IPS DF 4.7 (cell line): ENCODE measurements around the gene ALOX15B.
"Not testable (repeated sequence)": the region's sequence is repeated elsewhere in the genome, so short reads cannot be mapped to it uniquely, and the experiment has no call there.

ENCODE experiments used
- DNase-seq: peaks from one replicate; pipeline ENCODE4 v3.0.0-alpha.2; 2013; ENCODE audit warnings: low spot score; ENCODE audit errors: extremely low read depth

ALOX15B gene

DNA sequence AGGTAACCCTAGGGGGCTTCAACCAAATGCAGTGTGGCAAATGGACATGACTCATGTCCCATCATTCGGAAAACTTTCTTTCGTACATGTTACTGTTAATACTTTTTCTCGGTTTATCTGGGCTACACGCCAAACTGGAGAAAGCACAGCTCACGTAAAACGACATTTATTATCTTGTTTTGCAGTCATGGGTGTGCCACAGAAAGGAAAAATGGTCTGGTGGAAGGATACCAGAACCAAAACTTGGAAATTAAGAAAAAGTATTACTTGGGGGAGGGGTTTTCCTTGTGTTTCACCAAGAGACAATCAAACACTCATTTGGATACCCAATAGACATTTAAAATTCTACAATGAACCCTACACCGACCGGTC is 23.6 kb downstream of the ALOX15B start:
- DNase-seq, result no peak

- no peak for DNase-seq
These were observed 24.1 kb downstream of the ALOX15B start for GRCh38 chr17:8062807-8063483.

- DNase-seq, result no peak
These were observed 25.1 kb downstream of the ALOX15B start for GRCh38 chr17:8063761-8064534.

- DNase-seq, result no peak
These were observed 25.7 kb downstream of the ALOX15B start for GRCh38 chr17:8064561-8065019.

GRCh38 chr17:8066841-8067775 is 28.2 kb downstream of the ALOX15B start:
- DNase-seq, result no peak

- no peak for DNase-seq
These were observed 28.9 kb downstream of the ALOX15B start for GRCh38 chr17:8067806-8068205.

GRCh38 chr17:8068736-8069586 is 30.1 kb downstream of the ALOX15B start:
- DNase-seq, result no peak

- no peak for DNase-seq
These were observed 30.7 kb downstream of the ALOX15B start for GRCh38 chr17:8069587-8069860.

DNA sequence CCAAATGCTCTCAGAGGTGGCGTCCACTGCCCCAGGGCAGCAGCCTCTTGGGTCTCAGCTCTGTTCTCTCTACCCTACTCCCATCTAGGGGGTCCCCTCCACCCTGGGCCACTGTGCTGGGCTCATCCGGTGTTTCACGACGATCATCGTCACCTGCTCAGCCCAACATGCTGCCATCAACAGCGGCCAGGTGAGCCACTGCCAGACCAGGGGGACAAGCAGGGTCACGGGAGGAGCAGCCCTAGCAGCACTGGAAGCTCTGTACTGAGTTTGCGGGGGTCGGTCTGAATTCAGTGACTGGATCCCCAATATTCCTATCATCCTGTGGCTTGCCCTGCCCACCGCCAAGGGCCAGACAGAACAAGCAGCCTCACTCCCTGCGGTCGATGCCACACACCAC is 32.6 kb downstream of the ALOX15B start:
- no peak for DNase-seq

DNA sequence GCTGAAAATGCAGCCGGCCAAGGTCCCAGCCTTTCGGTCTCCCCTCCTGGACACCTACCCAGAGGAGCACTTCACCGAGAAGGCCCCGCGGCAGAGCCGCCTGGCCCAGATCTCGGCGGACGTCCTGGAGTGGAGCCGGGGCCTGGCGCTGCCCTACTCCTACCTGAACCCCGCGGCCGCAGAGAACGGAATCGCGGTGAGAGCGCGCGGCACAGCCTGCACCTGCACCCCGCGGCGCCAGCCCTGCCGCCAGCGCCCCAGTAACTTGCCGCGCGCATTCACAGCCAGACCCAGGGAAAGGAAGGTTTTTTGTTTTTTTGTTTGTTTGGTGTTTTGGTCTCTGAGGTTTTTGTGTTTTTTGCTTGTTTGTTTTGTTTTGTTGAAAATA is 33.5 kb downstream of the ALOX15B start:
- DNase-seq, result no peak

DNA sequence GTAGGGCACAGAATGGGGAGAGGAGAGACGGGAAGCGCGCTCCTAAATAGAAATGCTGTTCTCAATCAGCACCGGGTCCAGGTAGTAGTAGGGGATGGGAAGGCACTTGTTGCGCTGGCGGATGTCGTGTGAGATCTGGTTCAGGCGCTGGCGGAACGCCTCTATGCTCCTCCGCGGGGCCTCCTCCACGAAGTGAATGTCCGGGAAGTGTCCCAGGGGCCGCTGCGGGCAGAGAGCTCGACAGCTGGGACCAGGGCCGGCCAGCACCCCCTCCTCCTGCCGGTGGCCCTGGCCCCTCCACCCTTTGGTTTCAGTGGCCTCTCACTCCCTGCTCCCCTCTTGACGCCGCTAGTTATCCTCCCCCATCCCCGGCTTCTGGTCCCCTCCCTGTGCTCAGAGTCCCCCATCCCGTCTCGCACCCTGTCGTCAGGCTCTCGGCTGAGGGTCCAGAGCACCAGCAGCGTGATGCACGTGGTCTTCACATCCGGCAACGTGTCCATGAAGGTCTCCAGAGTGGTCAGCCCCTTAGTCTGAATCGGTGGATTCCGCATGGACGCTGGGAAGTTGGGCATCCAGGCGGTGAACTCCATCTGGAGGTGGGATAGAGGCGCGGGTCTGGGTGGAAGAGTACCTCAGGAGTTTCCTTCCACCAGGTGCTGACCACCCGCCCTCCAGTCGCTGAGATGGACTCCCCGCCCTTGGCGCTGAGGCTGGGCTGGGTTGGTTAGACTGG is 34.0 kb downstream of the ALOX15B start:
- no peak for DNase-seq

DNA sequence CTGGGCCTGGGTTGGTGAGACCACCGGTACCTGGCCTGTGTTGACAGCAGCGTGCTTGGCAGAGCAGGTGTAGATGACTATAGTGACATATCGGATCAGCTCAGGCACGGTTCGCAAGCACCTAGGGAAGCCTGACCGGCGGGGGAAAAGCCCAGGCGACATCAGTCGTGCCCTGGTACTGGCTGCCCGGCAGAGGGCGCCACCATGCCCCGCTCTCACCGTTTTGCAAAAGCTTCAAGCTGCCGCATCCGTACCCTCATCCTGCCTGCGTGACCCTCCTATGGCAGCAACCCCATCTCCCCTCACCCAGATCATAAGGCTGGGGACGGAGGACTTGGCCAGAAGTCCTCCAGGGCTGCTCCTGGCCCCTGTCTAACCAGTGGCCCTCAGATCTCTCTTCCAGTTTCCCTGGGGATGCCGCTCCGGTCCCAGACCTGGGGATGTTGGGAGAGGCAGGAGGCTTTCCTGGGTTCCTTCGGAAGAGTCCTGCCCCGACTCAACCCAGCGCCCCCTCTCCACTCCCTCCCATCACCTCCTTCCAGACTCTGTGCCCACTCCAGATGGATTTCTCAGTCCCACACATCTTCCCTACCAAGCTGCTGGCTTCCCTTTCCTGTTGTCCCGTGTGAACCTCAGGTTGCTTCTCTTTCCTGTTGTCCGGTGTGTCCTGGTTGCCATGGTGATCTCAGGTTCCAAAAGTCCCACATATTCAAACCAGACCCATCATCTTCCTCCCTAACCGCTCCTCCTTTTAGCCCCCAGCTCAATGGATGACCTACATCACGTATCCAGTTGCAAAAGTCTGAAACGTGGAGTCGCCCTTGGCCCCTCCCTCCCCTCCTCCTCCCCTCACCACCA is 35.0 kb downstream of the ALOX15B start:
- no peak for DNase-seq

DNA sequence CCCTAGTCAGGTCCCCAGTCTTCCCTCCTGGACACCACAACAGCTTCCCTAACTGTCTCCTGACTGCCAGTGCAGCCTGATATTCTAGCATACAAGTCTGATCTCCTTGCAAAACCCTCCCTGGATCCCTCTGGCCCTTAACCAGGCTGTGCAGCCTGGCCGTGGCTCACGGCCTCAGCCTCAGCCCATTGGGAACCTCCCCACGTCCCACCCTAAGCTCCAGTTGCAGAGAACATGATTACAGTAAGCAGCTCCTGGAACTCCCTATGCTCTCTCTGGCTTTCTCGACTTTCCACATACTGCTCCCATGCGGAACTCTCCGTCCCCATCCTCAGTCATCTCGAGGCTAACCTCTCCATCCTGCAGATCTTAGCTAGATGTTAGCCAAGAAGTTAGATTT is 35.7 kb downstream of the ALOX15B start:
- DNase-seq, result no peak

DNA sequence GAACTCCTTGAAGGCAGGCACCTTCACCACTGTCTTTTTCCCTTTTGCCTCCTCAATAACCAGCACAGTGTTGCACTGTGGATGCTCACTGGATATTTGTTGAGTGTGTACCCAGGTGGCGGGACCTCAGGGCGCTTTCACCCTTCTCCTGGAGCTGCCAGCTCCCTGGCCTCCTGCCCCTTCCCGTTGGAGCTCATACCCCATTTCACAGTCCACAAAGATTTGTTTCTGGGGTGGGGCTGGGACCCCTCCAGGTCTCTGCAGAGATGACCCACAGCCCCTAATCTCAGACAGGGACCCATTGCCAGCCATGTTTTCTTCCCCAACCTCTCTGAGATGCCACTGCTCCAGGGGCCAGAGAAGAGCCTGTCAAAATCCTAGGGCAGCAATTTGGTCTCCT is 36.2 kb downstream of the ALOX15B start:
- no peak for DNase-seq

DNA sequence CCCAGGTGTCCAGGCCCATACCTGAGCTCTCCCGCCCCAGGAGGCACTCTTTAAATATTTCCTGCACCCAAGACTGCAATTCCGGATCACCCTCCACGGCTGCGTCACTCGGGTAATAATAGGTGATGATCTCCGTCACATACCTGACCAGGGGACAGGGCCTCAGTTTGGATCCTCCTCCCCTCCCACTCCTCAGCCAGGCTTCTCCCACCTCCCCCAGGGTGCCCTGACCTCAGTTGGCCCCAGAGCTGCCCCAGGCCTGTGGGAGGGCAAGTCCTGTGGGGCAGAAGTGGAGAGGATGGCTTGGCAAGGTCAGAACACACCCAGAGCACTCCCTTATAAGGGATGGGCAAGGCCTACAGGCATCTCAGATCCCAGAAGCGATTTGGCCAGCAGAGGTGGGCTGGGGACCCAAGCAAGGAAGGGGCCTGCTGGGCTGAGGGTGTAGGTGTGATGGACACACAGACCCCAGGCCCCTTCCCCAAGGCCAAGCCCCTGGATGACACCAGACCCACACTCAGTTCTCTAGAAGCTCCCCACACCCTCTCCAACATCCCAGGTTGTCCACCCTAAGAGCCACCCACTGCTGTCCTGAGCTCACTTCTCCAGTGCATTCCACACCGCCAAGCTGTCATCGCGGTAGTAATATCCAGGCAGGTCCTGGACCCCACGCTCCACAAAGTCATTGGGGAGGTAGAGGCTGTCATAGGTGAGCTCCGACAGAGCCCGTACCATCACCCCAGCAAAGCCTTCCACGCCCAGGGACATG is 36.9 kb downstream of the ALOX15B start:
- no peak for DNase-seq

GRCh38 chr17:8076502-8077266 is 37.8 kb downstream of the ALOX15B start:
- no peak for DNase-seq

- DNase-seq, result not testable (repeated sequence)
These were observed 39.1 kb downstream of the ALOX15B start for GRCh38 chr17:8077939-8078338.
